TTC549 (cell line): ENCODE results near the gene ADNP.

ENCODE experiments used
- FAIRE-seq: peaks from 2 replicates; lab custom pipeline; 2012; peaks lifted over from hg19 to GRCh38; lab: Jason Lieb, UNC

ADNP gene

GRCh38 chr20:50872560-50873425 lies 58.4 kb downstream of the ADNP start:
- no peak for FAIRE-seq

- no peak for FAIRE-seq
Measured at GRCh38 chr20:50870561-50871161, 60.6 kb downstream of the ADNP start.

- FAIRE-seq = no peak
Measured at GRCh38 chr20:50868509-50869495, 62.4 kb downstream of the ADNP start.

GRCh38 chr20:50867805-50868204 lies 63.4 kb downstream of the ADNP start:
- no peak for FAIRE-seq

- FAIRE-seq = no peak
Measured at GRCh38 chr20:50866831-50867230, 64.4 kb downstream of the ADNP start.

GRCh38 chr20:50866036-50866685 lies 65.1 kb downstream of the ADNP start:
- no peak for FAIRE-seq

GRCh38 chr20:50865591-50865990 lies 65.6 kb downstream of the ADNP start:
- no peak for FAIRE-seq

GRCh38 chr20:50865114-50865513 lies 66.1 kb downstream of the ADNP start:
- FAIRE-seq = no peak

GRCh38 chr20:50862546-50862945 lies 68.7 kb downstream of the ADNP start:
- no peak for FAIRE-seq

GRCh38 chr20:50861012-50861411 lies 70.2 kb downstream of the ADNP start:
- FAIRE-seq = no peak

- no peak for FAIRE-seq
Measured at GRCh38 chr20:50859161-50859560, 72.1 kb downstream of the ADNP start.

GRCh38 chr20:50858525-50858924 lies 72.7 kb downstream of the ADNP start:
- no peak for FAIRE-seq

- FAIRE-seq = no peak
Measured at GRCh38 chr20:50857348-50857747, 73.9 kb downstream of the ADNP start.

- no peak for FAIRE-seq
Measured at GRCh38 chr20:50856475-50857041, 74.7 kb downstream of the ADNP start.

- no peak for FAIRE-seq
Measured at GRCh38 chr20:50855498-50856474, 75.5 kb downstream of the ADNP start.

GRCh38 chr20:50854506-50855249 lies 76.6 kb downstream of the ADNP start:
- FAIRE-seq = no peak

GRCh38 chr20:50852085-50852484 lies 79.2 kb downstream of the ADNP start:
- FAIRE-seq = no peak

GRCh38 chr20:50850721-50851286 lies 80.4 kb downstream of the ADNP start:
- no peak for FAIRE-seq
